Astrocyte of the hippocampus (primary cell): Measurements from ENCODE around the gene NT5C2.
"Not testable (repeated sequence)": the region's sequence is repeated elsewhere in the genome, so short reads cannot be mapped to it uniquely, and the experiment has no call there.

ENCODE experiments used
- DNase-seq: peaks from one replicate; pipeline ENCODE4 v3.0.0; 2011; ENCODE audit warnings: low read depth, low spot score

Gene NT5C2

DNA sequence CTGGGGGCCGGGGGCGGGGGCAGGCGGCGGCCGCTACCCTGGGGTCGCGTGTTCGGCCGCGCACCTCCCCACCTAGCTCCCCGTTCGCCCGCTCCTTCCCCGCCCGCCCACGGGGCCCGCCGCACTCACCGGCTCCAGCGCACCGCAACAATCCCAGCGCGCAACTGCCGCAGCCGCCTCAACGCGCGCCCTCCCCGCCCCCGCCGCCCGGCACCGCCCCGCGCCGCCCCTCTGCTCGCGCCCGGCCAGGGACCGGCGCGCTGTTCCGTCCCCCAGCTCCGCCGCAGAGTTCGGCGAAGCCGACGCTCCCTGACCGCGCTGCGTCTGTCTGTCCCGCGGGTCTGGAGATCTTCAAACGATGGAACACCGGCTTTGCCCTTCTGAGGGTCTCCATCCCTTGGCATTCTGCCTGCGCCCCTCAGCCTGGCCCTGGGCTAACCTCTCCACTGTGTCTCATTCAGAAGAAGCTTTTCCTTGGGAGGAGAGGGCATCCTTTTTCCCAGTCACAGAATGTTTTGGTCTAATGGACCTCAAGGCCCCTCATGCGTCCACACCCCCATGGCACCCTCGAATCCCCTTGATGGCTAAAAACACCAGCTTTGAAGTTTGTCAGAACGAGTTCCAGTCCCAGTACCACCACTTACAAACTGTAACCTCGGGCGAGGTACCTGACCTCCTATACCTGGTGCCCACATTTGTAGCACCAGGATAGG is at the start of gene NT5C2:
NT5C2 (minus strand) TSS at position 166 of the 713 bp plus-strand sequence. CDS start 18,314 bp downstream, outside the sequence.
- peak; percentile 94 for DNase-seq

DNA sequence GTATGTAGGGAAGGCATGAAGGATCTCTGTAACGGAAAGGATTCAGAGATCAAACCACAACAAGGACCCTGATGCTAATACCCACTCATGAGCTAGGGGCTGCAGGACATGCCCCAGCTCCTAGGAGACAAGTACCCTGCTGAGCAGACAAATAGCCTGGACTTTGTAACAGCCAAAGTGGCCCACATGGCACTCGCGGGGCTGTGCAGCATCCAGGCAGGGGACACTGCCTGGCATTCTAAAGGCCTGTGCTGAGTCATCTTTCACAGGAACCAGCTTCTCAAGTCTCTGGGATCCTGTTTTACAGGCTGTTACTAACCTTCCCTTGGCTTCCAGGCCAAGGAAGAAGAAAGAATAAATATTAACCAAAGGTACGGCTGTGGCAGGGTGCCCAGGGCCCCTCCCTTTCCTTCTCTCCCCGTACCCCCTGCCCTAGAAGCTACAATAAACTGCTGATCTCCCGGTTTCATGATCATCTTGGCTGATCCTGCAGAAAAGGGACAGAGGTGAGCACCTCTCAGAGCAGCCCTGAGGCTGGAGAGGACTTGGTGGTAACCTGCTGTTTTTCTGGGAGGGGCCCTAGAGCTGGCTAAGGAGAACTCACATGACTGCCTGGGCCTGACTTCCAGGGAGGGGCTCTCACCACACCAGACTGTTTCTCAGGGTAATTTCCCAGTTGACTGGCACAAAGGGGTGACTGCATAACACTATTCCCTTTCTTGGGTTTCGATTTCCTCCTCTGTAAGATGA is 48.4 kb upstream of the NT5C2 start:
- peak; percentile 64 for DNase-seq

DNA sequence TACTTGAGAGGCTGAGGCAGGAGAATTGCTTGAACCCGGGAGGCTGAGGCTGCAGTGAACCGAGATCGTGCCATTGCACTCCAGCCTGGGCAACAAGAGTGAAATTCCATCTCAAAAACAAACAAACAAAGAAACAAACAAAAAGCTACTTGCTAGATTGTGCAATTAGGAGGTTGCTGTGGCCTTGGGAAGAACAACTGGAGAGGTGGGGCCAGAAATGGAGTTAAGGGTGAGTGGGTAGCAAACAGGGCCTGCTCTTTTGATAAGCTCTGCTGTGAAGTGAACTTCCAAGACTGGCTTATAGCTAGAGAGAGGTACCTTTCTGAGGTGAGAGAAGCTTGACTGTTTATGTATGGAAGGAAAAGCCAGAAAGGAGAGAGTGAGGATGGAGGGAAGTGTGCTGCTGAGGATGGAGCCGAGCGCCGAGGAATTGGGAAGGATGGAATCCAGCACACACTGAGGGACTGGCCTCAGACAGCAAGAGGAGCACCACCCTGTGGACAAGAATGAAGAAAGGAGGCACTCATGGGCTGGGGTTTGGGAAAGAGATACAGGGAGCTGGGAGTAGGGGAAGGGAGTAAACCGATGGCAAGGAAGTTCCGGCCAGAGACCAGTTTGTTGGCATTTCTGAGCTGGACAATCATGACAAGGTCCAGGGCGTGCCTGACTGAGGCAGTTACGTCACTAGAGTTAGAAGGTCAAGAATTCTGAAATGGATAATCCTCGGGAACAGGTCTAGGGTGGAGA is 45.6 kb upstream of the NT5C2 start:
- peak; percentile 50 for DNase-seq

DNA sequence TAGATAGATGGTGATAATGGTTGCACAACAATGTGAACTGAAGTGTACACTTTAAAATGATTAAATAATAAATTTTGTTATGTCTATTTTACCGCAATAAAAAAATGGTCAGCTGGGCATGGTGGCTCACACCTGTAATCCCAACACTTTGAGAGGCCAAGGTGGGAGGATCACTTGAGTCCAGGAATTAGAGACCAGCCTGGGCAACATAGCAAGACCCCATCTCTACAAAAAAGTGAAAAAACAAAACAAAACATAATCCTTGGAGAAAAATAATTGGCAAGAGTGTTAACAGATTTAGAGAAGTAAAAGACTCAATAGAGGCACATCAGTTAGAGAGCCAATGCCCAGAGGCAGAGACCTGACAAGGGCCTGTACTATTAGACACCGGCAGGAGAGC is 42.7 kb upstream of the NT5C2 start:
- DNase-seq: no peak

DNA sequence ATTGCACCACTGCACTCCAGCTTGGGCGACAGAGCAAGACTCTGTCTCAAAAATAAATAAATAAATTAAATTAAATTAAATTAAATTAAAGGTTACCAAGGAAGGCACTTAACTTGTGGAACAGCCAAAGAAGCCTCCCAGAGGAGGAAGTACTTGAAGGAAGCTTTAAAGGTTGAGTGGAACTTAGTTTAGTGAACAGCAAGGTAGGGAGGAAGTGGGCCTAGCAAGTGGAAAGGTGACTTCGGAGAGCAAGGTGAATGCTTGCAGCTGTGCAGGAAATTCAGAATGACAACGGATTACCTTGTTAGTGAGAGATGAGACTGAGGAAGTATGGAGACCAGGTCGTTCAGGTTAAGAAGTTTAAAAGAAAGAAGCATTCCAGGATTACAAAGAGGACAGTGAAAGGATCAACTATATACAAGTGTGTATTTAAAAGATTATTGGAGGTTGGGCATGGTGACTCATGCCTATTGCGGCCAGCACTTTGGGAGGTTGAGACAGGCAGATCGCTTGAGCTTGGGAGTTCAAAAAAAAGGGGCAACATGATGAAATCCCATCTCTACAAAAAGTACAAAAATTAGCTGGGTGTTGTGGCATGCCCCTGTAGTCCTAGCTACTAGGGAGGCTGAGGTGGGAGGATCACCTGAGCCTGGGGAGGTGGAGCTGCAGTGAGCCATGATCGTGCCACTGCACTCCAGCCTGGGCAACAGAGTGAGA is 39.9 kb upstream of the NT5C2 start:
- DNase-seq: peak; percentile 68

DNA sequence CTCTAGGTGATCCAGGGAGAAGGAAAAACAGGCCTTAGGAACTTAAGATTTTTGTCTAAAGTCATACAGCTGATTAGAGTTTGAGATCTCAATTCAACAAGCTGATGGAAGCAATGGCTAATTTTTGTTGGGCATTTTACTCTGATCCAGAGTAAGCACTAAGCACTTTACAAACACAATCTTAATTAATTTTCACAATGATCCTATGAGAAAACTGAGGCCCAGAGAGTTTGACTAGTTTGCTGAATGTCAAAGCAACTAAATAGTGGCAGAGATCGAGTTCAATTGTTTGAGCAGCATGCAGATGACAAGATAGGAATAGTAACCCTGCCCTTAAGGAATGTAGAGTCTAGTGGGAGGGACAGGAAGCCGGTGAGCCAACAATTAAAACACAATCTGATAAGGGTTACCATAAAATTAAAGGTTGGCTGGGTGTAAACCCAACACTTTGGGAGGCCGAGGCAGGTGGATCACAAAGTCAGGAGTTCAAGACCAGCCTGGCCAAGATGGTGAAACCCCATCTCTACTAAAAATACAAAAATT is 39.1 kb upstream of the NT5C2 start:
- DNase-seq: no peak

DNA sequence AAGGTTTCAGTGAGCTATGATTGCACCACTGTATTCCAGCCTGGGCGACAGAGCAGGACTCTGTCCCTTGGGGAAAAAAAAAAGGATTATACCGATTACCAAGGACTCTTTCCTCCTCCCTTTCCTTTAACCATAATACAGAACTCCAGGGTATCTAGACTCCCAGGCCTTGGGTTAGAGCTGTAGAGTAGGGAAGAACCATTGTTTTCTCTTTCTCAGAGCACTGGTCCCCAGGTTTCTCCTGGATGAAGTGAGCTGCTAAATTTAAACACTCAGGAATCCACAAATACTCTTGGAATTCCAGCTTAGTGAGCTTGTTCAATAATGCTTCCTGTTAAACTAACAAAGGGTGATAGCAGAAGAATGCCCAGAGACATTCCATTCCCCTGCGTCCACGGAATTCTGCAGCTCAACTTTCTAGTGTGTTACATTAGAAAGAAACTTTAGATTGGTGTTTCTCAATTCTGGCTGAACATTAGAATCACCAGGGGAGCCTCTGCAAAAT is 38.0 kb upstream of the NT5C2 start:
- peak; percentile 95 for DNase-seq

DNA sequence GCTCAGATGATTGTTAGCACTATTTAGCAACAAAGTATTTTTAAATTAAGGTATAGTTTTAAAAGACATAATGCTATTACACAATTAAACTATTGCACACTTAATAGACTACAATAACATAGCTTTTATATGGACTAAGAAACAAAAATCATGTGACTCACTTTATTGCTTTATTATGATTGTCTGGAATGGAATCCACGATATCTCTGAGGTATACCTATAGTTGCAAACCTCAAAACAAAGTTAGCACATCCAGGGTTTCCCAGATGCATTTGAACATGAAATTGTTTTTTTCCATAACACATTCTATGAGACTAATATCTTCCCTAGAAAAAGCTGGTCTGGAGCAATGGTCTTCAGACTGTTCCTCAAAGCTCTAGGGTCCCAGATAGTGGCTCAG is 34.3 kb upstream of the NT5C2 start:
- no peak for DNase-seq

DNA sequence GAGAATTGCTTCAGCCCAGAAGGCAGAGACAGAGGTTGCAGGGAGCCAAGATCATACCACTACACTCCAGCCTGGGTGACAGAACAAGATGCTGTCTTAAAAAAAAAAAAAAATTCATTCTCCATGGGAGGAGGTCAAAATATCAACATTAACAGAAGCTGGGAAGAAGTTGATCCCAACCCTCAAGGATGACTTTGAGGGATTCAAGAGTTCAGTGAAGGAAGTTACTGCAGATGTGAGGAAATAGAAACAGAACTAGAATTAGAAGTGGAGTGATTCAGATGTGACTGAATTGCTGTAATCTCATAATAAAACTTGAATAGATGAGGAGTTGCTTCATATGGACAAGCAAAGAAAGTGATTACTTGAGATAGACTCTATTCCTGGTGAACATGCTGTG is 32.9 kb upstream of the NT5C2 start:
- no peak for DNase-seq

DNA sequence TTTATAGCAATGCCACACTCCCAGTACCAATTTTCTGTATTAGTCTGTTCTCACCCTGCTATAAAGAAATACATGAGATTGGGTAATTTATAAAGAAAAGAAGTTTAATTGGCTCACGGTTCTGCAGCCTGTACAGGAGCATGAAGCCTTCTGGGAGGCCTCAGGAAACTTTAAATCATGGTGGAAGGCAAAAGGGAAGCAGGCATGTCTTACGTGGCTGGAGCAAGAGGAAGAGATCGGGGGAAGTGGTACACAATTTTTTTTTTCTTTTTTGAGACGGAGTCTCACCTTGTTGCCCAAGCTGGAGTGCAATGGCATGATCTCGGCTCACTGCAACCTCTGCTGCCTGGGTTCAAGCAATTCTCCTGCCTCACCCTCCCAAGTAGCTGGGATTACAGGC is 31.6 kb upstream of the NT5C2 start:
- DNase-seq: not testable (repeated sequence)

DNA sequence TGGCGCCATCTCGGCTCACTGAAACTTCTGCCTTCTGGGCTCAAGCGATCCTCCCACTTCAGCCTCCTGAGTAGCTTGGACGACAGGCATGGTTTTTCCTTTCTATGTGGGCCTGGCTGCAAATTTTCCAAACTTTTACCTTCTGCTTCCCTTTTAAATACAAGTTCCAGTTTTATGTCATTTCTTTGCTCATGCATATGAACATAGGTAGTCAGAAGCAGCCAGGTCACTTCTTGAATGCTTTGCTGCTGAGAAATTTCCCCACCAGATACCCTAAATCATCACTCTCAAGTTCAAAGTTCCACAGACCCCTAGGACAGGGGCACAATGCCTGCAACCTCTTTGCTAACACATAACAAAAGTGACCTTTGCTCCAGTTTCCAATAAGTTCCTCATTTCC is 31.1 kb upstream of the NT5C2 start:
- no peak for DNase-seq

DNA sequence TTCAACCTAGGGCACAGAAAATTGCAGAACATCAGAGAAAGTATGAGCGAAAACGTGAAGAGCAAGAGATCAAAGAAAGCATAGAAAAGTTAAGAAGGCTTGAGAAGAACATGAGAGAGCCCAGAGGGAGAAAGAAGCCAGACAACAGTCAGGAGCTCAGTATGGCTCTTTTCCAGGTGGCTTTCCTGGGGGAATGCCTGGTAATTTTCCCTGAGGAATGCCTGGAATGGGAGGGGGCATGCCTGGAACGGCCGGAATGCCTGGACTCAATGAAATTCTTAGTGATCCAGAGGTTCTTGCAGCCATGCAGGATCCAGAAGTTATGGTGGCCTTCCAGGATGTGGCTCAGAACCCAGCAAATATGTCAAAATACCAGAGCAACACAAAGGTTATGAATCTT is 23.3 kb upstream of the NT5C2 start:
- peak; percentile 57 for DNase-seq

DNA sequence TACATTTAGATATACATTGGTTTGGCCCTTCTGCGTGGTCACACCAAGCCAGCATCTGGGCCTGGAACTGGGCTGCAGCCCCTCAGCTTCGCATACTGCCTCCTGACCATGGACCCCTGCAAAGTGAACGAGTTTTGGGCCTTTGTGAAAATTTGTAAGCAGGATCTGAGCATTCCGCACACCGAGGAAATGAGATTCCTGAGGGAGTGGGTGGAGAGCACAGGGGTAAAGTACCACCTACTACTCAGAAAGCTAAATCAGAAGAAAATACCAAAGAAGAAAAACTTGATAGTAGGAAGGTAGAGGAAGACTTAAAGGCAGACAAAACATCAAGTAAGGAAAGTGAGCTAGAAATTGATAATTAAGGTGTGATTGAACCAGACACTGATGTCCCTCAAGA is 22.5 kb upstream of the NT5C2 start:
- no peak for DNase-seq

DNA sequence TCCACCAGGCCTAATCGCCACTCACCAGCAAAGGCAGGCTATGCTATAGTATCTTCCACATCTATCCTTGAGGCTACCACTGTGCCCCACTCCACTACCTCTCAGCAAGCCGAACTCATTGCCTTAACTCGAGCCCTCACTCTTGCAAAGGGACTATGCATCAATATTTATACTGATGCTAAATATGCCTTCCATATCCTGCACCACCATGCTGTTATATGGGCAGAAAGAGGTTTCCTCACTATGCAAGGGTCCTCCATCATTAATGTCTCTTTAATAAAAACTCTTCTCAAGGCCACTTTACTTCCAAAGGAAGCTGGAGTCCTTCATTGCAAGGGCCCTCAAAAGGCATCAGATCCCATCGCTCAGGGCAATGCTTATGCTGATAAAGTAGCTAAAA is 17.2 kb upstream of the NT5C2 start:
- not testable (repeated sequence) for DNase-seq

DNA sequence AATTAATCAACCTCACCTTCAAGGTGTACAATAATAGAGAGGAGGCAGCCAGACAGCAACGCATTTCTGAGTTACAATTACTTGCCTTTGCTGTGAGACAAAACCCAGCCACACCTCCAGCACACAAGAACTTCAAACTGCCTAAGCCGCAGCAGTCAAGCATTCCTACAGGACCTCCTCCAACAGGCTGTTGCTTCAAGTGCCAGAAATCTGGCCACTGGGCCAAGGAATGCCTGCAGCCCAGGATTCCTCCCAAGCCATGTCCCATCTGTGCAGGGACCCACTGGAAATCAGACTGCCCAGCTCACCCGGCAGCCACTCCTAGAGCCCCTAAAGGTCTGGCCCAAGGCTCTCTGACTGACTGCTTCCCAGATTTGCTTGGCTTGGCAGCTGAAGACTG is 14.6 kb upstream of the NT5C2 start:
- DNase-seq: peak; percentile 77

DNA sequence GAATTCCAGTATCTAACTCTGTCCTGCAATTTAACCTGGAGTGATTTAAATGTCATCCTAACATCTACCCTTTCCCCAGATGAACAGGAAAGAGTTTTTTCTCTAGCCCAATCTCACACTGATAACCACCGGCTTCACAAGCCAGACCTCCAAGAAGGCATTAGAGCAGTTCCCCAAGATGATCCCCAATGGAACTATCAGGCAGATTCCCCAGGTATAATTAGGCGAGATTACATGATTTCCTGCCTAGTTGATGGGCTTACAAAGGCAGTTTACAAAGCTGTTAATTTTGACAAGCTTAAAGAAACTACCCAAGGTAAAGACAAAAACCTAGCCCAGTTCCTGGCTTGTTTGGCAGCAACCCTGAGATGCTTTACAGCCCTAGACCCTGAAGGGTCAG is 14.1 kb upstream of the NT5C2 start:
- DNase-seq: no peak

DNA sequence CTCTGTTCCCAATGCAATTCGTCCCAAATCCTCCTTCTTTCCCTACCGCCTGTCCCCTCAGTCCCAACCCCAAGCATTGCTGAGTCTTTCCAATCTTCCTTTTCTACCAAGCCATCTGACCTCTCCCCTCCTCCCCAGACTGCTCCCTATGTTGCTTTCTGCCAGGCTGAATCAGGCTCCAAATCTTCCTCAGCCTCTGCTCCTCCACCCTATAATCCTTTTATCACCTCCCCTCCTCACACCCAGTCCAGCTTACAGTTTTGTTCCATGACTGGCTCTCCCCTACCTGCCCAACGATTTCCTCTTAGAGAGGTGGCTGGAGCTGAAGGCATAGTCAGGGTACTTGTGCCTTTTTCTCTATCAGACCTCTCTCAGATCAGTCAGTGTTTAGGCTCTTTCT is 13.6 kb upstream of the NT5C2 start:
- DNase-seq: not testable (repeated sequence)

DNA sequence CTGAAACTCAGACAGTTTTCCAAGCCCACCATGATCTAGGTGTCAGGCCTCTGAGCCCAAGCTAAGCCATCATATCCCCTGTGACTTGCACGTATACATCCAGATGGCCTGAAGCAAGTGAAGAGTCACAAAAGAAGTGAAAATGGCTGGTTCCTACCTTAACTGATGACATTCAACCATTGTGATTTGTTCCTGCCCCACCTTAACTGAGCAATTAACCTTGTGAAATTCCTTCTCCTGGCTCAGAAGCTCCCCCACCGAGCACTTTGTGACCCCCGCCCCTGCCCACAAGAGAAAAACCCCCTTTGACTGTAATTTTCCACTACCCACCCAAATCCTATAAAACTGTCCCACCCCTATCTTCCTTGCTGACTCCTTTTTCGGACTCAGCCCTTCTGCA is 12.3 kb upstream of the NT5C2 start:
- DNase-seq: not testable (repeated sequence)

DNA sequence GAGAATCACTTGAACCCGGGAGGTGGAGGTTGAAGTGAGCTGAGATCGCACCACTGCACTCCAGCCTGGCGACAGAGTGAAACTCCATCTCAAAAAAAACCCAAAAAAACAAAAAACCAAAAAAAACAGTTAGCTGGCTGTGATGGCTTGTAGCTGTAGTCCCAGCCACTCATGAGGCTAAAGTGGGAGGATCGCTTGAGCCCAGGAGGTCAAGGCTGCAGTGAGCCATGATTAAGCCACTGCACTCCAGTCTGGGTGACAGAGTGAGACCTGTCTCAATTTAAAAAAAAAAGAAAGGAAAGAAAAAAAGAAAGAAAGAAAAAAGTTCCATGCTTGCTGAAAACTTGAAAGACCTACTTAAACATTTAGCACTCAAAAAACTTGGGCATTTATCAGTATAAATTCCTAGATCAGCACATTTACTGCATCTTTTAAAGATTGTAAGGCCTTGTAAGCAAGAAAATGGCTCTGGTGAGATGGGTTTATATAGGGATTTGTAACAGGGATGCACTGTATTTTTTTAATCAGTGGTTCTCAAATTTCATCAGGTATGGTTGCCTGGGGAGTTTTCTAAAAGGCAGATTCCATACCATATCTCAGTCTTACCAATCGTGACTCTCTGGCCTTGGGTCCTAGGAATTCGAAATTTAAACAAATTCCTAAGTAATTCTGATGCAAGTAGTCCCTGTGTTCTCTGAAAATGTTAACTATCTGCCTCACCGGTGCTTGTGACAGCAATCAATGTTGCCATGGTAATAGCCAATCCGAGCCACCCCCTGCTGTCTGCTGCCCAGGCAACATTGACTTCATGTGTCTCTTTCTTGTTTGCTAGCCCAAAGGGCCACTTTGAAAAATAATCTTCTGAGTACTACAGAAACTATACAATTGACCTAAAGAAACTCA is 11.5 kb upstream of the NT5C2 start:
- DNase-seq: peak; percentile 38

DNA sequence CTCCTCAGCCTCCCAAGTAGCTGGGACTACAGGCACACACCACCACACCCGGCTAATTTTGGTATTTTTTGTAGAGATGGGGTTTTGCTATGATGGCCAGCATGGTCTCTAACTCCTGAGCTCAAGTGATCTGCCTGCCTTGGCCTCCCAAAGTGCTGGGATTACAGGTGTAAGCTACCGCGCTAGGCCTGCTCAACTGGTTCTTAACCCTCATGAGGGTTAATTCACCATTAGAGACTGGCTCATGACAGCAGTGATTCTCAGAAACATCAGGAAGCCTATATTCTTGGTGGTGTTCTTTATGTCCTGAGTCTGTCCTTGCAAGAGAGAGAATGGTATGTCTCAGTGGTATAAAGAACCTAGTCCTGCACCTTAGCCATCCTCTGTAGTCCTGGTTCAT is 10.4 kb upstream of the NT5C2 start:
- DNase-seq: no peak
